Chondrocyte (in vitro differentiated cells): ENCODE data around the gene OSMR. TPM values are rescaled to one million over a fixed set of nuclear protein-coding genes. Genes with fewer than 3 reads are reported as not detected.
A peak's percentile ranks its signal among the peaks of the same experiment; 100 is the strongest.

Experiments
- DNase-seq: peaks from one replicate; pipeline ENCODE4 v3.0.0; 2021; ENCODE audit warnings: mixed read lengths, low spot score
- H3K27ac Mint-ChIP-seq: one replicate; pipeline ENCODE4 v1.8.0; 2021; ENCODE audit warnings: mild to moderate bottlenecking, moderate library complexity, mixed read lengths; ENCODE audit not compliant: unreplicated experiment
- H3K27me3 Mint-ChIP-seq: 2 replicates; pipeline ENCODE4 v1.8.0; 2021; ENCODE audit warnings: low read depth, mixed read lengths
- H3K36me3 Mint-ChIP-seq: 2 replicates; pipeline ENCODE4 v1.8.0; 2021; ENCODE audit warnings: low read depth, mixed read lengths
- H3K4me1 Mint-ChIP-seq: 2 replicates; pipeline ENCODE4 v1.8.0; 2021; ENCODE audit warnings: low read depth, mild to moderate bottlenecking, mixed read lengths
- H3K4me3 Mint-ChIP-seq: one replicate; pipeline ENCODE4 v1.8.0; 2021; ENCODE audit warnings: mild to moderate bottlenecking, moderate library complexity, mixed read lengths; ENCODE audit not compliant: unreplicated experiment
- H3K9me3 Mint-ChIP-seq: 2 replicates; pipeline ENCODE4 v1.8.0; 2021; ENCODE audit warnings: low read depth, mixed read lengths
- total RNA-seq: library from RNA; stranded (reverse); gene quantifications from 3 replicates; pipeline ENCODE4 v1.2.1, GENCODE V29; 2021
- TF ChIP-seq, protein P1 (sequence below): fragments of 200-600 bp; sonication (generic); IDR thresholded peaks from 2 replicates; pipeline ENCODE4 v1.5.0; 2021; ENCODE audit warnings: antibody characterized with exemption, mild to moderate bottlenecking, moderate library complexity

OSMR gene
- total RNA-seq, 1 donor from 2014 or later, result 43.0 TPM

DNA sequence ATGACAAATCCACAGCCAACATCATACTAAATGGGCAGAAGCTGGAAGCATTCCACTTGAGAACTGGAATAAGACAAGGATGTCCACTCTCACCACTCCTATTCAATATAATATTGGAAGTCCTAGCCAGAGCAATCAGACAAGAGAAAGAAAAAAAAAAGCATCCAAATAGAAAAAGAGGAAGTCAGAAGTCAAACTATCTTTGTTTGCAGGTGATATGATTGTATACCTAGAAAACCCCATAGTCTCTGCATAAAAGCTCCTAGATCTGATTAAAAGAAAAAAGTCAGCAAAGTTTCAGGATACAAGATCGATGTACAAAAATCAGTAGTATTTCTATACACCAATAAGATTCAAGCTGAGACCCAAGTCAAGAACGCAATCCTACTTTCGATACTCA, 66.1 kb downstream of the OSMR start:
- Mint-ChIP-seq H3K4me3 (no peak overlapping the region), H3K9me3 (peaks cover 39% of the 10 kb centered on the region), H3K27me3 (no peaks in the 10 kb centered on the region), H3K36me3 (peaks cover 33% of the 10 kb centered on the region), H3K27ac (no peak overlapping the region), H3K4me1 (no peaks in the 10 kb centered on the region)
- TF ChIP-seq, protein P1, sequence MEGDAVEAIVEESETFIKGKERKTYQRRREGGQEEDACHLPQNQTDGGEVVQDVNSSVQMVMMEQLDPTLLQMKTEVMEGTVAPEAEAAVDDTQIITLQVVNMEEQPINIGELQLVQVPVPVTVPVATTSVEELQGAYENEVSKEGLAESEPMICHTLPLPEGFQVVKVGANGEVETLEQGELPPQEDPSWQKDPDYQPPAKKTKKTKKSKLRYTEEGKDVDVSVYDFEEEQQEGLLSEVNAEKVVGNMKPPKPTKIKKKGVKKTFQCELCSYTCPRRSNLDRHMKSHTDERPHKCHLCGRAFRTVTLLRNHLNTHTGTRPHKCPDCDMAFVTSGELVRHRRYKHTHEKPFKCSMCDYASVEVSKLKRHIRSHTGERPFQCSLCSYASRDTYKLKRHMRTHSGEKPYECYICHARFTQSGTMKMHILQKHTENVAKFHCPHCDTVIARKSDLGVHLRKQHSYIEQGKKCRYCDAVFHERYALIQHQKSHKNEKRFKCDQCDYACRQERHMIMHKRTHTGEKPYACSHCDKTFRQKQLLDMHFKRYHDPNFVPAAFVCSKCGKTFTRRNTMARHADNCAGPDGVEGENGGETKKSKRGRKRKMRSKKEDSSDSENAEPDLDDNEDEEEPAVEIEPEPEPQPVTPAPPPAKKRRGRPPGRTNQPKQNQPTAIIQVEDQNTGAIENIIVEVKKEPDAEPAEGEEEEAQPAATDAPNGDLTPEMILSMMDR, result no peak
- DNase-seq, result no peak

DNA sequence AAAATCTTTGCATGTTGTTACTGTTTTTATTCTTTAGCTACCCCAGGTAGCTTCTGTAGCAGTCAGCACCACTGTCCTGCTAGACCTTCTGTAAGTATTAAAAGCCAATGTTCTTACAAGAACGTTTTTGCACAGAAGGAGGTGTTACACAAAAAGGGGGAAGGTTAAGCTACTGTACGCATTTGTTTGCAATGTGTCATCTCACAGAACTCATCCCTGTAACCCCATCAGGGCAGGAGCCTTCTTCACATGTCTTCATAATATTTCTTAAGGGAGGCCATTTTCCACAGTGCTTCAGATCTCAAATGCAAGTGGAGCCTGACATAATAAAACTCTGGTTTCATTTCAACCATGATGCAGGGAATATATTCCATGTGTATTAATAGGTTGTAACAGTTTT, 67.9 kb downstream of the OSMR start:
- peaks cover 32% of the 10 kb centered on the region for H3K36me3 Mint-ChIP-seq

DNA sequence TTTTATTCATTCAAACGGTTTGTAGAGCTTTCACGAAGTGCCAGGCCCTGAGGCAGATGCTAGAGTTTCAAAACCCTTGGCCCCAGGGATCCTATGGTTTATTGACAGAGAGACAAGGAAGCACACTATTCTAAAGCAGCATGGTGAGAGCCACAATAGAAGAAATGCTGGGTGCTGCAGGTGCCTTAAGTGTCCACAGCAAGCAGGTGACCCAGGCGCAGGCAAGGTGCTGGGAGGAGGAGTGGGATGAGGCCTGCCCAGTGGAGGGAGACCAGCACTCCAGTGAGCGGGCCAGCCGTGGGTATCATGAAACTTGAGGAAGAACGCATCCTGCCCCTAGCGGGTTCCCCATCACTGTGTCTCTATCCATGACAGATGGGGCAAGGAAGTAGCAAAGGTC, 71.0 kb downstream of the OSMR start:
- TF ChIP-seq, protein P1, result no peak
- no peaks in the 10 kb centered on the region for H3K27me3 Mint-ChIP-seq
- H3K4me3 Mint-ChIP-seq, result no peak overlapping the region
- no peak for DNase-seq
- peaks cover 17% of the 10 kb centered on the region for H3K36me3 Mint-ChIP-seq
- peaks cover 19% of the 10 kb centered on the region for H3K9me3 Mint-ChIP-seq
- no peaks in the 10 kb centered on the region for H3K4me1 Mint-ChIP-seq
- no peak overlapping the region for H3K27ac Mint-ChIP-seq

More for the DNA sequence above, 67.9 kb downstream of the OSMR start:
- DNase-seq, result no peak
- no peaks in the 10 kb centered on the region for H3K4me1 Mint-ChIP-seq
- H3K9me3 Mint-ChIP-seq, result peaks cover 36% of the 10 kb centered on the region
- H3K27me3 Mint-ChIP-seq, result no peaks in the 10 kb centered on the region
- no peak overlapping the region for H3K4me3 Mint-ChIP-seq
- no peak overlapping the region for H3K27ac Mint-ChIP-seq
- TF ChIP-seq, protein P1, result no peak

DNA sequence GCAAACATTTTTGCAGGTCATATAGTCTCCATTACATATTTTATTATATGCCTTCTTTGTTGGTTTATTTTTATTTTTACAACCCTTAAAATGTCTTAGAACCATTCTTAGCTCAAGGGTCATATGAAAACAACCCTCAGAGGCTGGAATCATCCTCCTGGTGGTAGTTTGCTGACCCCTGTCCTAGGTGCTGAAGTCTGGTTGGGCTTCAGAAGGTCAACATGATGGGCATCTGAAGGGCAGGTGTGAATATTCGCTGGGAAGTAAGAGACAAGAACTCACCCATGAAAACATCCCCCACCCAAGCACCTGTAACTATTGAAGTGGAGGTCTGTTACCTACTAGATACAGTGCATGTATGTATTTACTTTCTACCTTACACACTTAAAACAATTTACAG, 75.4 kb downstream of the OSMR start:
- peaks cover 21% of the 10 kb centered on the region for H3K36me3 Mint-ChIP-seq
- DNase-seq, result no peak

DNA sequence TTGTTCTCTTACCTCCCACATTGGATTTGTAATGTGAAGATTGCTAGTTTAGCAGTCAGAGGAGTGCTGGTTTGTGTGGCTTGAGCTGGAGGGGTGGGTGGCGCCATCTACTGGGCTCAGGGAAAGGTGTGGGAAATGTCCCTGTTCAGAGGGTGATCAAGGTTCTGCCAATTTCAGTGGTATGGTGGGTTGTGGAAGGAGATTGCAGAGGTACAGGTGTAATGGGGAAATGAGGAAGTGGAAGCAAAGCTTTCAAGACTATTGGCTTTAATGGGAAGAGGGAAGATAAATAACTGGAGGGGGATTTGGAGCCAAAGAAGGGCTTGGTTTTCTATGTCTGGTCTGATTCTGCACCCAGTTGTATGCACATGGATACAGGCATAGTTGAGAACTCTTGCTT, 76.4 kb downstream of the OSMR start:
- TF ChIP-seq, protein P1, result peak; percentile 89
- no peak overlapping the region for H3K27ac Mint-ChIP-seq
- peaks cover 31% of the 10 kb centered on the region for H3K4me1 Mint-ChIP-seq
- peaks cover 19% of the 10 kb centered on the region for H3K36me3 Mint-ChIP-seq
- no peaks in the 10 kb centered on the region for H3K27me3 Mint-ChIP-seq
- H3K9me3 Mint-ChIP-seq, result no peaks in the 10 kb centered on the region
- DNase-seq, result no peak
- no peak overlapping the region for H3K4me3 Mint-ChIP-seq

More for the DNA sequence above, 75.4 kb downstream of the OSMR start:
- Mint-ChIP-seq H3K27ac (no peak overlapping the region), H3K4me3 (no peak overlapping the region), H3K4me1 (peaks cover 22% of the 10 kb centered on the region), H3K9me3 (no peaks in the 10 kb centered on the region), H3K27me3 (no peaks in the 10 kb centered on the region)
- TF ChIP-seq, protein P1, result no peak
